GM12878 (cell line): Measurements from ENCODE around the gene AP1AR. TPM values are rescaled to one million over a fixed set of nuclear protein-coding genes. Genes with fewer than 3 reads are reported as not detected.

ENCODE experiments used
- ATAC-seq: fragments of 200-7000 bp; cut with Tn5 transposase; 3 replicates; pipeline ENCODE4 v1.9.1; 2020; ENCODE audit warnings: mild to moderate bottlenecking, moderate library complexity
- BruUV-seq: library from RNA; stranded (reverse); fragments of 400-500 nt; replicated peaks from 2 replicates; lab custom pipeline; 2021; lab: Mats Ljungman, UMichigan
- CTCF ChIA-PET: fragments of 300-600 bp; sonication (Branson Sonifier 250); formaldehyde crosslinking; extraction: SDS; loops from one replicate; lab custom pipeline; 2021; ENCODE audit warnings: inconsistent platforms; lab: Yijun Ruan, JAX
- POLR2A ChIA-PET: fragments of 350-600 bp; formaldehyde crosslinking; extraction: SDS; loops from one replicate; lab custom pipeline; 2021; ENCODE audit warnings: inconsistent platforms; lab: Charles Lee
- RAD21 ChIA-PET: fragments of 300-600 bp; sonication (Branson Sonifier 250); formaldehyde crosslinking; loops from one replicate; lab custom pipeline; 2023; ENCODE audit warnings: antibody characterized with exemption; ENCODE audit not compliant: unreplicated experiment; lab: Charles Lee
- SMC1A ChIA-PET: fragments of 300-600 bp; sonication (Branson Sonifier 250); formaldehyde crosslinking; loops from one replicate; lab custom pipeline; 2023; ENCODE audit not compliant: unreplicated experiment, uncharacterized antibody; lab: Charles Lee
- DNase-seq: peaks from one replicate; pipeline ENCODE4 v3.0.0-alpha.2; 2011; ENCODE audit warnings: low read depth, low spot score
- FAIRE-seq: peaks from 3 replicates; lab custom pipeline; 2011; peaks lifted over from hg19 to GRCh38; lab: Jason Lieb, UNC
- H2AFZ ChIP-seq: 2 replicates; pipeline ENCODE4 v1.6.0; 2011; ENCODE audit warnings: low read depth, low read length, control low read depth; ENCODE audit not compliant: control insufficient read depth
- H3K27ac ChIP-seq: 2 replicates; pipeline ENCODE4 v1.5.1; 2011; ENCODE audit warnings: control low read depth; ENCODE audit not compliant: control insufficient read depth, insufficient read depth
- H3K27me3 ChIP-seq, 2 experiments: replicated peaks in 1 of 2; 2 replicates each; pipeline versions ENCODE4 v1.6.0 to v1.6.1; 2011; ENCODE audit warnings: low read length in 1 of 2; ENCODE audit not compliant: control insufficient read depth in 2 of 2, insufficient read depth in 2 of 2
- H3K36me3 ChIP-seq, 2 experiments: 2 replicates each; pipeline ENCODE4 v1.5.1; 2011; ENCODE audit warnings: low read length in 1 of 2; ENCODE audit not compliant: control insufficient read depth in 2 of 2, insufficient read depth in 2 of 2
- H3K4me1 ChIP-seq: 2 replicates; pipeline ENCODE4 v1.6.1; 2011; ENCODE audit warnings: mild to moderate bottlenecking, low read length, moderate library complexity, mixed read lengths; ENCODE audit not compliant: control insufficient read depth, insufficient read depth
- H3K4me2 ChIP-seq: 2 replicates; pipeline ENCODE4 v1.6.0; 2011; ENCODE audit warnings: control low read depth; ENCODE audit not compliant: control insufficient read depth, insufficient read depth
- H3K4me3 ChIP-seq: fragments of 200-600 bp; sonication (generic); 2 replicates; pipeline ENCODE4 v1.5.1; 2016
- H3K79me2 ChIP-seq: 2 replicates; pipeline ENCODE4 v1.6.0; 2011; ENCODE audit warnings: low read length; ENCODE audit not compliant: control insufficient read depth, insufficient read depth
- H3K9ac ChIP-seq: 2 replicates; pipeline ENCODE4 v1.8.0; 2011; ENCODE audit warnings: low read length, control low read depth, mixed read lengths; ENCODE audit not compliant: control insufficient read depth, insufficient read depth
- H3K9me3 ChIP-seq: replicated peaks from 3 replicates; pipeline ENCODE4 v1.5.1; 2011; ENCODE audit warnings: mild to moderate bottlenecking, low read length; ENCODE audit not compliant: control insufficient read depth, insufficient read depth
- H4K20me1 ChIP-seq: 2 replicates; pipeline ENCODE4 v1.6.0; 2011; ENCODE audit not compliant: control insufficient read depth, insufficient read depth
- ATF2 ChIP-seq: IDR thresholded peaks from 2 replicates; pipeline ENCODE4 v1.6.1; 2012; ENCODE audit warnings: low read length, inconsistent platforms
- CHD1 ChIP-seq: IDR thresholded peaks from 2 replicates; pipeline ENCODE4 v1.6.1; 2012; ENCODE audit warnings: low read depth, low read length, improper control_type of control experiment
- CREB1 ChIP-seq: IDR thresholded peaks from 2 replicates; pipeline ENCODE4 v1.6.1; 2012; ENCODE audit warnings: low read depth, mild to moderate bottlenecking, inconsistent platforms
- CREM ChIP-seq: IDR thresholded peaks from 2 replicates; pipeline ENCODE4 v1.6.1; 2014; ENCODE audit warnings: antibody characterized with exemption, low read depth
- EP300 ChIP-seq, 2 experiments: fragments of 150-350 bp in 1 of 2; IDR thresholded peaks; 2 replicates each; pipeline ENCODE4 v1.6.1; 2011 to 2012; ENCODE audit warnings: low read depth in 2 of 2, low read length in 2 of 2, borderline replicate concordance in 1 of 2, improper control_type of control experiment in 1 of 2, inconsistent platforms in 1 of 2; ENCODE audit not compliant: control insufficient read depth in 1 of 2
- ETV6 ChIP-seq, 2 experiments: fragments of 450-650 bp in 1 of 2; IDR thresholded peaks in 1 of 2; conservative IDR thresholded peaks in 1 of 2; 2 replicates each; pipeline ENCODE4 v1.6.1; 2014; ENCODE audit warnings: antibody characterized with exemption in 1 of 2, borderline replicate concordance in 1 of 2, low read depth in 1 of 2, mild to moderate bottlenecking in 1 of 2, moderate library complexity in 1 of 2
- KDM1A ChIP-seq: fragments of 200-600 bp; sonication (generic); IDR thresholded peaks from 2 replicates; pipeline ENCODE4 v1.6.1; 2016; ENCODE audit warnings: borderline replicate concordance
- MEF2B ChIP-seq: fragments of 450-650 bp; IDR thresholded peaks from 2 replicates; pipeline ENCODE4 v1.6.1; 2018; ENCODE audit warnings: mild to moderate bottlenecking, moderate library complexity; ENCODE audit not compliant: partially characterized antibody, poor library complexity, severe bottlenecking
- POLR2AphosphoS2 ChIP-seq: IDR thresholded peaks from 2 replicates; pipeline ENCODE4 v1.6.1; 2011; ENCODE audit warnings: low read depth, mild to moderate bottlenecking, low read length, improper control_type of control experiment, moderate library complexity
- SMC3 ChIP-seq: IDR thresholded peaks from 2 replicates; pipeline ENCODE4 v1.6.1; 2011; ENCODE audit warnings: low read length, improper control_type of control experiment, borderline replicate concordance
- USF1 ChIP-seq: IDR thresholded peaks from 2 replicates; pipeline ENCODE4 v1.6.1; 2011; ENCODE audit warnings: borderline replicate concordance, low read depth, mild to moderate bottlenecking, moderate library complexity, mixed read lengths, low read length; ENCODE audit not compliant: insufficient read depth; ENCODE audit errors: extremely low read length
- ZNF24 ChIP-seq: fragments of 450-650 bp; IDR thresholded peaks from 2 replicates; pipeline ENCODE4 v1.6.1; 2017; ENCODE audit warnings: antibody characterized with exemption, mild to moderate bottlenecking
- WGBS: methylation state at CpG from one replicate; pipeline ENCODE4 v1.1.6; 2016; ENCODE audit warnings: low lambda C conversion rate; ENCODE audit not compliant: insufficient replicate concordance, insufficient coverage; ENCODE audit errors: missing lambda C conversion rate; 5-methylcytosine and 5-hydroxymethylcytosine counted together
- in situ Hi-C: fragments of 300-500 bp; cut with MboI; formaldehyde crosslinking; loops from 9 replicates; pipeline ENCODE4 v1.14.3; 2018; ENCODE audit warnings: mixed read lengths
- intact Hi-C: fragments of 100-400 bp; cut with micrococcal nuclease; formaldehyde crosslinking; loops from one replicate; pipeline ENCODE4 v1.14.2; 2022; ENCODE audit not compliant: unreplicated experiment
- polyA plus RNA-seq, 11 experiments: library from polyadenylated mRNA; depleted of rRNA in 4 of 11; unstranded in 6 of 11; stranded (reverse) in 5 of 11; fragments of >200 nt; fragmentation: Nextera tagmentation in 4 of 11; fragmentation: Illumina TruSeq in 1 of 11; extraction: Ambion mirVana in 4 of 11; extraction: Trizol in 1 of 11; gene quantifications; 1 replicate in 1 of 11; 2 replicates in 10 of 11; pipeline versions ENCODE4 v1.2.1 to v1.2.3, GENCODE V29; 2011 to 2016; ENCODE audit warnings: inconsistent platforms in 2 of 11, missing spikeins in 2 of 11, low read depth in 1 of 11
- total RNA-seq, 4 experiments: library from RNA; depleted of rRNA in 3 of 4; stranded (reverse); fragments of >200 nt in 3 of 4; fragmentation: Illumina TruSeq in 1 of 4; extraction: Trizol in 1 of 4; gene quantifications; 2 replicates each; pipeline versions ENCODE4 v1.2.1 to v1.2.3, GENCODE V29; 2013 to 2021

The AP1AR gene
- total and polyA plus RNA-seq, 10 of the 15 experiments (the other 5 are each of a cell fraction or from before 2014, with no cell fraction given): 5.6 to 29.1 (median 16.3) TPM

DNA sequence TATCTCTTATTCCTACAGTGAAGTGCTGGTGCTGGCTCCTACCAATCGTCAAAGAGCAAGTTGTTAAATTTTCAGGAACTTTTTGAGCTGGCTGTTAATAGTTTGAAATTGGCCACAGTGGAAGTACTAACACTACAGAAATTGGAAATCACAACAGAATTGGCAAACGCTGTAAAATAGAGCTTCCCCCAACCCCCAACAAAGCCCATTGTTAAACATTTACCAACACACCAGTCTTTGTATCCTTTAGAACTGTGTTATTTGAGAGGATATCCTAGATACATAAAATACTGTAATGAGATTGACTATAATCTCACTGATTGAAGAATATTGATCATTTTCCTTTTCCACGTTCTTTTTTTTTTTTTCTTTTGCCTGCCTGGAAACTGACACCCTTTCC lies 49.0 kb upstream of the AP1AR start:
- Histone ChIP-seq H3K27ac (no peak overlapping the region), H3K4me1 (no peaks in the 10 kb centered on the region), H3K9ac (no peak overlapping the region), H2AFZ (no peak overlapping the region), H3K9me3 (no peaks in the 10 kb centered on the region), H3K36me3 (no peaks in the 10 kb centered on the region), H4K20me1 (no peaks in the 10 kb centered on the region), H3K4me3 (no peak overlapping the region), H3K4me2 (no peak overlapping the region), H3K27me3 (no peaks in the 10 kb centered on the region), H3K79me2 (no peaks in the 10 kb centered on the region)
- TF ChIP-seq ZNF24 (no peak), CREB1 (no peak), KDM1A (no peak), ETV6 (conservative IDR thresholded peaks at IDR 0.05 in 1 of 2, IDR thresholded peaks at IDR 0.05 in 1 of 2; ENCODE audit: borderline replicate concordance in 1 of 2, low read depth in 1 of 2) (no peak), EP300 (IDR thresholded peaks at IDR 0.05; ENCODE audit: borderline replicate concordance in 1 of 2, control insufficient read depth in 1 of 2, low read depth in 2 of 2, low read length in 2 of 2) (no peak), USF1 (no peak), MEF2B (no peak), CHD1 (no peak), POLR2AphosphoS2 (no peak), ATF2 (no peak), SMC3 (no peak), CREM (no peak)
- no peak for FAIRE-seq
- no TSS peak for BruUV-seq
- SMC1A ChIA-PET: interaction anchor here (0.8 to 1.3 kb wide), 3 partner anchors 13 to 32 kb away, joined by 3 to 4 read pairs (median 3); no protein-coding TSS in a partner anchor
- intact Hi-C loops (no loop called here), in situ Hi-C loops (no loop called here)
- CTCF ChIA-PET: interaction anchor here (1.0 to 2.0 kb wide), 4 partner anchors 11 to 342 kb away, joined by 3 to 5 read pairs (median 4); no protein-coding TSS in a partner anchor
- no peak for ATAC-seq
- POLR2A ChIA-PET: no interaction called here
- RAD21 ChIA-PET: no interaction called here
- no peak for DNase-seq
- 69% methylated on average over 2 of the region's 3 CpGs for whole genome bisulfite sequencing
